B cell (primary cell): Measurements from ENCODE around the gene ZNF627. TPM values are rescaled to one million over a fixed set of nuclear protein-coding genes. Genes with fewer than 3 reads are reported as not detected.

Source experiments
- ATAC-seq: fragments of 200-7000 bp; cut with Tn5 transposase; one replicate; pipeline ENCODE4 v1.10.0; 2021; ENCODE audit warnings: low read depth, mild to moderate bottlenecking, moderate number of reproducible peaks, moderate library complexity
- CTCF ChIA-PET: fragments of 350-600 bp; sonication (Branson Sonifier 250); formaldehyde crosslinking; loops from one replicate; lab custom pipeline; 2021; ENCODE audit warnings: antibody characterized with exemption, inconsistent platforms; lab: Charles Lee
- POLR2A ChIA-PET: fragments of 350-600 bp; sonication (Branson Sonifier 250); formaldehyde crosslinking; loops from one replicate; lab custom pipeline; 2021; ENCODE audit warnings: antibody characterized with exemption; lab: Charles Lee
- DNase-seq: peaks from one replicate; pipeline ENCODE4 v3.0.0; 2013
- H2AFZ ChIP-seq: 2 replicates; pipeline ENCODE4 v1.6.1; 2012; ENCODE audit warnings: mild to moderate bottlenecking, low read depth, low read length; ENCODE audit not compliant: insufficient read depth, poor library complexity, severe bottlenecking
- H3K27ac ChIP-seq, 2 donors: 1 replicate in 1 of 2; 2 replicates in 1 of 2; pipeline ENCODE4 v1.5.1; 2012 to 2013; ENCODE audit warnings: low read length in 2 of 2, mild to moderate bottlenecking in 2 of 2, moderate library complexity in 1 of 2
- H3K27me3 ChIP-seq, 4 experiments: fragments of 200-600 bp in 1 of 4; sonication (generic) in 1 of 4; replicated peaks in 1 of 4; 1 replicate in 2 of 4; 2 replicates in 2 of 4; pipeline versions ENCODE4 v1.6.1 to v1.7.0; 2013 to 2016; ENCODE audit warnings: low read length in 3 of 4, mild to moderate bottlenecking in 2 of 4, mixed read lengths in 1 of 4, moderate library complexity in 1 of 4; ENCODE audit not compliant: insufficient read depth in 4 of 4, control insufficient read depth in 3 of 4; ENCODE audit errors: control extremely low read depth in 1 of 4
- H3K36me3 ChIP-seq, 2 experiments: replicated peaks in 1 of 2; 1 replicate in 1 of 2; 2 replicates in 1 of 2; pipeline versions ENCODE4 v1.6.1 to v1.7.1; 2013; ENCODE audit warnings: low read length in 1 of 2; ENCODE audit not compliant: insufficient read depth in 2 of 2, control insufficient read depth in 1 of 2; ENCODE audit errors: control extremely low read depth in 1 of 2, extremely low read depth in 1 of 2
- H3K4me1 ChIP-seq, 2 donors: fragments of 200-600 bp in 1 of 2; sonication (generic) in 1 of 2; 1 replicate in 1 of 2; 2 replicates in 1 of 2; pipeline versions ENCODE4 v1.5.1 to v1.6.1; 2013 to 2017; ENCODE audit warnings: low read length in 2 of 2; ENCODE audit not compliant: control insufficient read depth in 2 of 2, insufficient read depth in 2 of 2
- H3K4me2 ChIP-seq: replicated peaks from 2 replicates; pipeline ENCODE3; 2012; ENCODE audit warnings: mild to moderate bottlenecking, low read depth, low read length; ENCODE audit not compliant: poor library complexity, severe bottlenecking
- H3K4me3 ChIP-seq, 5 experiments: fragments of 200-600 bp in 1 of 5; sonication (generic) in 1 of 5; 1 replicate in 3 of 5; 2 replicates in 2 of 5; pipeline versions ENCODE4 v1.5.1 to v1.7.0; 2011 to 2016; ENCODE audit warnings: low read length in 4 of 5, mild to moderate bottlenecking in 4 of 5, low read depth in 2 of 5, control low read depth in 1 of 5, moderate library complexity in 1 of 5; ENCODE audit not compliant: insufficient read depth in 1 of 5; ENCODE audit errors: control extremely low read depth in 1 of 5, extremely low read depth in 1 of 5
- H3K79me2 ChIP-seq: fragments of 200-600 bp; sonication (generic); one replicate; pipeline ENCODE4 v1.6.0; 2016; ENCODE audit warnings: low read length; ENCODE audit not compliant: control insufficient read depth, insufficient read depth
- H3K9ac ChIP-seq: fragments of 200-600 bp; sonication (generic); 2 replicates; pipeline ENCODE4 v1.6.1; 2017; ENCODE audit warnings: mild to moderate bottlenecking, low read length, moderate library complexity
- H3K9me3 ChIP-seq, 3 donors: one replicate each; pipeline versions ENCODE4 v1.6.1 to v1.7.1; 2013; ENCODE audit warnings: low read length in 2 of 3; ENCODE audit not compliant: control insufficient read depth in 2 of 3, insufficient read depth in 1 of 3; ENCODE audit errors: control extremely low read depth in 1 of 3
- H4K20me1 ChIP-seq: 2 replicates; pipeline ENCODE4 v1.6.0; 2012; ENCODE audit warnings: mild to moderate bottlenecking, low read length; ENCODE audit not compliant: insufficient read depth, control insufficient read depth, poor library complexity, severe bottlenecking
- H3K27ac Mint-ChIP-seq: one replicate; pipeline ENCODE4 v1.8.0; 2021; ENCODE audit warnings: mixed read lengths
- H3K27me3 Mint-ChIP-seq: one replicate; pipeline ENCODE4 v1.8.0; 2021; ENCODE audit warnings: mixed read lengths
- H3K4me1 Mint-ChIP-seq: one replicate; pipeline ENCODE4 v1.8.0; 2021; ENCODE audit warnings: mixed read lengths
- H3K4me3 Mint-ChIP-seq: one replicate; pipeline ENCODE4 v1.8.0; 2021; ENCODE audit warnings: mixed read lengths
- H3K9me3 Mint-ChIP-seq: one replicate; pipeline ENCODE4 v1.8.0; 2022; ENCODE audit warnings: mixed read lengths; ENCODE audit not compliant: insufficient read depth
- CTCF ChIP-seq: fragments of 200-600 bp; IDR thresholded peaks from one replicate; pipeline ENCODE4 v1.8.0; 2022; ENCODE audit warnings: antibody characterized with exemption, mild to moderate bottlenecking
- EZH2 ChIP-seq: IDR thresholded peaks from 2 replicates; pipeline ENCODE4 v1.6.1; 2012; ENCODE audit warnings: borderline replicate concordance, low read depth, mild to moderate bottlenecking, moderate library complexity, low read length; ENCODE audit not compliant: insufficient read depth, poor library complexity, severe bottlenecking
- whole genome bisulfite sequencing: methylation state at CpG from one replicate; pipeline ENCODE4 v1.1.5; 2013; ENCODE audit warnings: missing lambda C conversion rate; ENCODE audit not compliant: insufficient coverage; 5-methylcytosine and 5-hydroxymethylcytosine counted together
- intact Hi-C: fragments of 100-400 bp; cut with micrococcal nuclease; formaldehyde crosslinking; loops from one replicate; pipeline ENCODE4 v1.10.0; 2022
- polyA plus RNA-seq: library from polyadenylated mRNA; depleted of rRNA; stranded (reverse); fragments of >200 nt; gene quantifications from 2 replicates; pipeline ENCODE4 v1.2.3, GENCODE V29; 2012
- total RNA-seq, 2 donors: library from RNA; stranded (reverse); fragments of 120-200 nt in 1 of 2; gene quantifications; 1 replicate in 1 of 2; 2 replicates in 1 of 2; pipeline versions ENCODE4 v1.2.3 to v1.2.4, GENCODE V29; 2013 to 2022

The ZNF627 gene
- total and polyA plus RNA-seq, 2 donors (not counting 1 experiment from before 2014, with no cell fraction given) = 9.6 to 26.2 TPM

- peak overlapping the region; percentile 72 for H2AFZ ChIP-seq
- peaks cover 0 to 19% of the 10 kb centered on the region in 2 experiments for H3K36me3 ChIP-seq
- Mint-ChIP-seq H3K4me3 (peak overlapping the region; percentile 91), H3K27me3 (no peaks in the 10 kb centered on the region), H3K27ac (peak overlapping the region; percentile 94), H3K9me3 (no peaks in the 10 kb centered on the region), H3K4me1 (peaks cover 68% of the 10 kb centered on the region)
- WGBS = 1% methylated on average over 57 of the region's 62 CpGs
- ChIA-PET CTCF (interaction anchor here (0.9 to 7.2 kb wide), 5 partner anchors 10 to 50 kb away, joined by 3 to 61 read pairs (median 5); partner anchors contain the start of gene ECSIT), POLR2A (interaction anchor here (0.6 to 3.0 kb wide), 3 partner anchors 8 to 15 kb away, joined by 3 to 19 read pairs (median 4); no protein-coding TSS in a partner anchor)
- H3K27ac ChIP-seq = peak overlapping the region; percentile 67 to 77
- intact Hi-C loops = no loop called here
- no peaks in the 10 kb centered on the region for H3K27me3 ChIP-seq
- peaks cover 71 to 97% of the 10 kb centered on the region in 2 donors for H3K4me1 ChIP-seq
- TF ChIP-seq EZH2 = no peak
- TF ChIP-seq CTCF = no peak
- DNase-seq (peak; percentile 69), ATAC-seq (peak; percentile 34)
- peak overlapping the region; percentile 75 for H3K9ac ChIP-seq
- H3K79me2 ChIP-seq = peaks cover 5% of the 10 kb centered on the region
- H3K9me3 ChIP-seq = no peaks in the 10 kb centered on the region
- peak overlapping the region; percentile 93 for H3K4me2 ChIP-seq
- H3K4me3 ChIP-seq = peak overlapping the region in 4 of 5 experiments; percentile 61 to 80 (median 68)
- no peaks in the 10 kb centered on the region for H4K20me1 ChIP-seq
Observed at GRCh38 chr19:11578258-11579142, 18.8 kb upstream of the ZNF627 start.
